Neural cell (in vitro differentiated cells): ENCODE data around the gene SLFN12. TPM values are rescaled to one million over a fixed set of nuclear protein-coding genes. Genes with fewer than 3 reads are reported as not detected.

ENCODE experiments used
- H2AFZ ChIP-seq: fragments of 200-600, 300-800 bp; sonication (generic), shearing (Covaris generic); 2 replicates; pipeline ENCODE4 v1.6.0; 2014; ENCODE audit warnings: low read depth, mild to moderate bottlenecking, antibody characterized with exemption, low read length, moderate library complexity
- H3F3A ChIP-seq: fragments of 200-600 bp; shearing (Covaris generic); 2 replicates; pipeline ENCODE4 v1.6.1; 2016; ENCODE audit warnings: mild to moderate bottlenecking, moderate library complexity, mixed read lengths, antibody characterized with exemption, low read length; ENCODE audit not compliant: insufficient read depth, poor library complexity, severe bottlenecking
- H3K27ac ChIP-seq: fragments of 200-600, 300-800 bp; sonication (generic), shearing (Covaris generic); 2 replicates; pipeline ENCODE4 v1.5.1; 2014; ENCODE audit warnings: mild to moderate bottlenecking, low read length, moderate library complexity
- H3K27me3 ChIP-seq: fragments of 300-800, 200-600 bp; sonication (generic), shearing (Covaris generic); 2 replicates; pipeline ENCODE4 v1.6.0; 2014; ENCODE audit warnings: mild to moderate bottlenecking, low read depth, low read length, moderate library complexity; ENCODE audit not compliant: insufficient read depth
- H3K36me3 ChIP-seq: fragments of 300-800, 200-600 bp; sonication (generic), shearing (Covaris generic); 2 replicates; pipeline ENCODE4 v1.5.1; 2014; ENCODE audit warnings: mild to moderate bottlenecking, antibody characterized with exemption, low read length, moderate library complexity; ENCODE audit not compliant: insufficient read depth
- H3K4me2 ChIP-seq: fragments of 300-800, 200-600 bp; sonication (generic), shearing (Covaris generic); 2 replicates; pipeline ENCODE4 v1.6.0; 2014; ENCODE audit warnings: mild to moderate bottlenecking, low read length
- H3K4me3 ChIP-seq: fragments of 300-800, 200-600 bp; sonication (generic), shearing (Covaris generic); 2 replicates; pipeline ENCODE4 v1.5.1; 2014; ENCODE audit warnings: mild to moderate bottlenecking, low read length, moderate library complexity
- H3K79me2 ChIP-seq: fragments of 200-600 bp; shearing (Covaris generic); replicated peaks from 2 replicates; pipeline ENCODE4 v1.6.0; 2014; ENCODE audit warnings: mild to moderate bottlenecking, low read length, moderate library complexity; ENCODE audit not compliant: insufficient read depth
- H3K9ac ChIP-seq: fragments of 300-800, 200-600 bp; sonication (generic), shearing (Covaris generic); 2 replicates; pipeline ENCODE4 v1.6.1; 2016; ENCODE audit warnings: mild to moderate bottlenecking, low read length, mixed read lengths
- H3K9me2 ChIP-seq: fragments of 200-600 bp; shearing (Covaris generic); 2 replicates; pipeline ENCODE4 v1.6.1; 2016; ENCODE audit warnings: mild to moderate bottlenecking, low read length, mixed read lengths; ENCODE audit not compliant: insufficient read depth
- H3K9me3 ChIP-seq: fragments of 200-600, 300-800 bp; sonication (generic), shearing (Covaris generic); 2 replicates; pipeline ENCODE4 v1.6.1; 2016; ENCODE audit warnings: mild to moderate bottlenecking, mixed run types, low read length, moderate library complexity, mixed read lengths
- H4K20me1 ChIP-seq: fragments of 200-600 bp; shearing (Covaris generic); 2 replicates; pipeline ENCODE4 v1.6.1; 2016; ENCODE audit warnings: mild to moderate bottlenecking, mixed run types; ENCODE audit not compliant: insufficient read depth
- CTCF ChIP-seq: fragments of 450-650 bp; IDR thresholded peaks from 2 replicates; pipeline ENCODE4 v1.5.1; 2014; ENCODE audit warnings: antibody characterized with exemption, mild to moderate bottlenecking, moderate library complexity; ENCODE audit not compliant: poor library complexity, severe bottlenecking
- EP300 ChIP-seq: fragments of 450-650 bp; conservative IDR thresholded peaks from 2 replicates; pipeline ENCODE4 v1.6.1; 2014; ENCODE audit warnings: antibody characterized with exemption, mild to moderate bottlenecking, moderate library complexity; ENCODE audit not compliant: poor library complexity, severe bottlenecking
- EZH2 ChIP-seq: fragments of 200-600, 300-800 bp; shearing (Covaris generic), sonication (generic); IDR thresholded peaks from 2 replicates; pipeline ENCODE4 v1.6.1; 2014; ENCODE audit warnings: antibody characterized with exemption, low read length, borderline replicate concordance, mild to moderate bottlenecking; ENCODE audit not compliant: insufficient read depth, poor library complexity, severe bottlenecking
- MXI1 ChIP-seq: fragments of 450-650 bp; conservative IDR thresholded peaks from 2 replicates; pipeline ENCODE4 v1.6.1; 2014; ENCODE audit warnings: antibody characterized with exemption, mild to moderate bottlenecking; ENCODE audit not compliant: poor library complexity, severe bottlenecking
- POLR2AphosphoS5 ChIP-seq: IDR thresholded peaks from 2 replicates; pipeline ENCODE4 v1.6.1; 2012
- RAD21 ChIP-seq: fragments of 450-650 bp; conservative IDR thresholded peaks from 2 replicates; pipeline ENCODE4 v1.6.1; 2014; ENCODE audit warnings: antibody characterized with exemption, mild to moderate bottlenecking, moderate library complexity
- REST ChIP-seq: IDR thresholded peaks from 2 replicates; pipeline ENCODE4 v1.6.1; 2012; ENCODE audit warnings: borderline replicate concordance
- SMC3 ChIP-seq: fragments of 450-650 bp; conservative IDR thresholded peaks from 2 replicates; pipeline ENCODE4 v1.6.1; 2014; ENCODE audit warnings: antibody characterized with exemption, mild to moderate bottlenecking, moderate library complexity; ENCODE audit not compliant: poor library complexity
- TAF1 ChIP-seq: IDR thresholded peaks from 2 replicates; pipeline ENCODE4 v1.6.1; 2012; ENCODE audit warnings: low read depth
- polyA plus RNA-seq: library from polyadenylated mRNA; depleted of rRNA; stranded (reverse); fragments of >200 nt; gene quantifications from 2 replicates; pipeline ENCODE4 v1.2.3, GENCODE V29; 2014

Gene SLFN12
- polyA plus RNA-seq, 1 donor from 2014 or later, result not detected

DNA sequence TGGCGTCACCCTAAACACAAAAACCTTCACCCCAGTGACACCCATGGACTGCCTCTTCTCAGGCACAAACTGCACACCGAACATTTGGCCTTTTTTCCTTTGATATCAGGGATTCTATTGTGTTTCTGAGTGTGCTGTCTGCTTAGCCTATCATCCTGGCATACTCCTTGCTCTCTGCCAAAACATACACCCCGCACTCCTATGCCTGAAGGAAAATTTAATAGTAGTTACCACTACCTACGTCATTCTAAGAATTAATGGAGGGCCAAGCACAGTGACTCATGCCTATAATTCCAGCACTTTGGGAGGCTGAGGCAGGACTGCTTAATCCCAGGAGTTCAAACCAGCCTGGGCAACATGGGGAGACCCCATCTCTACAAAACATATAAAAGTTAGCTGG is 36.2 kb upstream of the SLFN12 start:
- Histone ChIP-seq H4K20me1 (no peaks in the 10 kb centered on the region), H3K79me2 (no peaks in the 10 kb centered on the region), H3K9me3 (no peaks in the 10 kb centered on the region), H3K9me2 (no peaks in the 10 kb centered on the region), H3K4me3 (no peak overlapping the region), H3K36me3 (no peaks in the 10 kb centered on the region), H3F3A (no peaks in the 10 kb centered on the region), H3K27me3 (peaks cover 6% of the 10 kb centered on the region), H3K4me2 (no peak overlapping the region), H2AFZ (no peak overlapping the region), H3K27ac (no peak overlapping the region), H3K9ac (no peak overlapping the region)
- no peak for TF ChIP-seq EP300
- TF ChIP-seq MXI1, result no peak
- TF ChIP-seq EZH2, result no peak
- TF ChIP-seq SMC3, result no peak
- TF ChIP-seq POLR2AphosphoS5, result no peak
- no peak for TF ChIP-seq TAF1
- TF ChIP-seq CTCF, result no peak
- TF ChIP-seq RAD21, result no peak
- TF ChIP-seq REST, result no peak

- H3K27me3 ChIP-seq, result peaks cover 13% of the 10 kb centered on the region
Observed at GRCh38 chr17:35467824-35468223, 35.5 kb upstream of the SLFN12 start.

More at GRCh38 chr17:35467824-35468223, 35.5 kb upstream of the SLFN12 start:
- Histone ChIP-seq H3F3A (no peaks in the 10 kb centered on the region), H3K9me2 (no peaks in the 10 kb centered on the region), H3K27ac (no peak overlapping the region), H3K4me3 (no peak overlapping the region), H3K9me3 (no peaks in the 10 kb centered on the region), H3K36me3 (no peaks in the 10 kb centered on the region), H3K79me2 (no peaks in the 10 kb centered on the region), H4K20me1 (no peaks in the 10 kb centered on the region), H2AFZ (no peak overlapping the region), H3K4me2 (no peak overlapping the region), H3K9ac (no peak overlapping the region)
- no peak for TF ChIP-seq TAF1
- TF ChIP-seq POLR2AphosphoS5, result no peak
- no peak for TF ChIP-seq REST
- no peak for TF ChIP-seq MXI1
- no peak for TF ChIP-seq SMC3
- TF ChIP-seq CTCF, result no peak
- TF ChIP-seq EZH2, result no peak
